ENCODE measurements around the gene TUBA4A. TPM values are rescaled to one million over a fixed set of nuclear protein-coding genes. Genes with fewer than 3 reads are reported as not detected.
A peak's percentile ranks its signal among the peaks of the same experiment; 100 is the strongest.

TUBA4A gene
- total RNA-seq = 245 TPM
- polyA plus RNA-seq = 100 to 1,000 TPM; 217 to 323 (median 270) TPM

DNA sequence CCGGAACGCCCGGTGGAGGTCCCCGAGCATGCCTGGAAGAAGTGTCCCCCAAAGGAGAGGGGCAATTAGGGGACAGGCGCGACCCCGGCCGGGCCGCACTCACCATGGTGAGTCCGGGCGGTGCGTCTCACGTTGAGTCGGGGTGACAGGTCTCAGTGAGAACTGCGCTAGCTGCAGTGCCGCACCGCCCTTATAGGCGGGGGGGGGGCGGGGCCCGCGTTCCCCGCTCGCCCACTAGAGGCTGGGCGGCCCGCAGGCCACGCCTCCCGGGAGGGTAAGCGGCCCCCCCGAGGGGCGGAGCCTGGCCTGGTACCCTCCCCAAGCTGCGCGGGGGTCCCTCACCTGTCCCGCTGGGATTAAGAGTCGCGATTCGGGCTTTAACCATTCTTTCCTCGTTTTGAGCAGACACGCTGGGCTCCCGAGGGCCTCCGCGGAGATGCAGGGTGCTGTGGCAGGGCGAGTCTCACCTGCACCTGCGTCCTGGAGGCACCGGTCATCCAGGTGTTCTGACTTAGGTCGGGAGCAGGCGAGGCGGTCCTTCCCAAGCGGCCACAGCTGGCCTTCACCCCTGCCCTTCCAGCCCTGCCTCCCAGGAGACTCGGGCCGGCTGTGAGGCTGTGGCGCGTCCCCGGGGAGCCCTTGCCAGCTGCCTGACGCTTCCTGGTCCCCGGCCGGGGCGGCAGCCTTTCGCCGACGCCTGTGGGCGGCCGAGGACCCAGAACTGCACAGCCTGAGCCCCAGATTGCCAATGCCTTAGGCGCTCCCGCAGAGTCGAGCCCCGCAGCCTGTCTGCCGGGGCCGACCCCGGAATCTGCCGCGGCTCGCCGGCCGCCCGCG, at the start of gene TUBA4A:
TSS of gene TUBA4A (minus strand) at position 166 of the 837 bp plus-strand sequence. CDS start at position 106, 60 bp downstream.
- peaks cover 30% of the 10 kb centered on the region for H3K36me3 ChIP-seq (ENCODE audit: control insufficient read depth, insufficient read depth, low read length)
- peak within 1 kb of the TSS; percentile 93 for H3K27ac ChIP-seq (ENCODE audit: insufficient read depth, low read length, poor library complexity, severe bottlenecking)
- Mint-ChIP-seq H3K4me3 (peak within 1 kb of the TSS; percentile 96 to 100 (median 98)), H3K27me3 (peaks cover 10% of the 10 kb centered on the region), H3K9me3 (peaks cover 0 to 2% (median 0%) of the 10 kb centered on the region in 7 donors), H3K36me3 (peaks cover 27% of the 10 kb centered on the region), H3K4me1 (peaks cover 11 to 51% (median 38%) of the 10 kb centered on the region in 4 donors), H3K27ac (peak within 1 kb of the TSS; percentile 87 to 98 (median 97))
- peaks cover 42% of the 10 kb centered on the region for H3K4me1 ChIP-seq (ENCODE audit: control insufficient read depth, insufficient read depth, low read length, poor library complexity, severe bottlenecking)
- DNase-seq (peak; percentile 91 to 92 (median 91)), ATAC-seq (ENCODE audit: low read depth in 2 of 2) (peak; percentile 82 to 85)
- no peaks in the 10 kb centered on the region for H3K9me3 ChIP-seq (ENCODE audit: control insufficient read depth in 2 of 2, low read length in 2 of 2)
- no peaks in the 10 kb centered on the region for H3K27me3 ChIP-seq (ENCODE audit: control insufficient read depth, insufficient read depth, low read length)
- peak within 1 kb of the TSS; percentile 94 for H3K4me3 ChIP-seq (ENCODE audit: low read depth, low read length)

DNA sequence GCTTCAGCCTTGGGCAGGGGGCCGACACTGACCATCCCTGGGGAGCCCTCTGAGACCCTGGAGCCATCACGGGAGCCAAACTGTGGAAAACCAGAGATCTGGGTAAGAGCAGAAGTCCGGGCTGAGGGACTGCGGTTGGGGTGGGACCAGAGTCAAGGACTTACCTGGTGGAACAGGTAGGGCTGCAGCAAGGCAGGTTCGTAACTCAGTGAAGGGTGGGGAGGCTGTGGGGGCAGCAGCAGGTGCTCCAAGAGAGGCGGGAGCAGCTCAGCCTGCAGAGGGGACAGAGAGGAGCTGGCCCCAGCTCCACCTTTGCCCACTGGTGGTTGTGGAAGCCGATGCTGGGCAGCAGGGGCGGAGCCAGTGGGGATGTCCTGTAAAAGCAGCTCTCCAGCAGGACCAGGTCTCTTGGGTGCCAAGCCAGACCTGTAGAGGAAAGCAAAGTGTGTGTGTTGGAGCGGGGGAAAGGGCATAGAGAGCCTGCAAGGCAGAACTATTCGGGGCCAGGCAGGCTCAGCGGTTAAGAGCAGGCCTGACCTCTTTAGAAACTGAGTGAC, 48.8 kb upstream of the TUBA4A start:
- peaks cover 4% of the 10 kb centered on the region for H3K4me1 ChIP-seq (ENCODE audit: control insufficient read depth, insufficient read depth, low read length, poor library complexity, severe bottlenecking)
- Mint-ChIP-seq H3K27ac (no peak overlapping the region), H3K27me3 (peaks cover 76% of the 10 kb centered on the region), H3K4me1 (peaks cover 0 to 11% (median 0%) of the 10 kb centered on the region in 4 donors), H3K4me3 (no peak overlapping the region), H3K9me3 (peaks cover 0 to 6% (median 0%) of the 10 kb centered on the region in 7 donors), H3K36me3 (no peaks in the 10 kb centered on the region)
- peaks cover 8% of the 10 kb centered on the region for H3K27me3 ChIP-seq (ENCODE audit: control insufficient read depth, insufficient read depth, low read length)
- H3K27ac ChIP-seq (ENCODE audit: insufficient read depth, low read length, poor library complexity, severe bottlenecking) = no peak overlapping the region
- no peaks in the 10 kb centered on the region for H3K36me3 ChIP-seq (ENCODE audit: control insufficient read depth, insufficient read depth, low read length)
- H3K4me3 ChIP-seq (ENCODE audit: low read depth, low read length) = no peak overlapping the region
- DNase-seq (no peak), ATAC-seq (ENCODE audit: low read depth in 2 of 2) (no peak)
- H3K9me3 ChIP-seq (ENCODE audit: control insufficient read depth in 2 of 2, low read length in 2 of 2) = no peaks in the 10 kb centered on the region

DNA sequence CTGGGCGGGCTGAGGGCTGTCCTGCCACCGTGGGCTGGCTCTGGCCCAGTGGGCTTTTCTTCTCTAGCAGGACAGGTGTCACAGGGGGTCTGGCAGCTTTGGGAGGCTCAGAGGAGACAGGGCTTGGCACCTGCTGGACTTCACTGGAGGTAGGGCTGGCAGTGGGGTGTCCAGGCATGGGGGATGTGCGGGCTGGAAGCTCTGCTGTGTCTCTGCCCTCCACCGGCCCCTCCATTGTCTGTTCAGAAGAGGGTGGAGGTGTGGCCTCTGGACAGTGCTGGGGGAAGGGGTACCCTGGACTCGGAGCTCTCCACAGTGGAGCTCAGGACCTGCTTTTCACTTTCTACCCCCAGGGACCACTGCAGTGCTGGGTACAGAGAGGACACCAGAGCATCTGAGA, 46.3 kb upstream of the TUBA4A start:
- Mint-ChIP-seq H3K27me3 (peaks cover 62% of the 10 kb centered on the region), H3K36me3 (no peaks in the 10 kb centered on the region), H3K27ac (peak overlapping the region in 1 of 3 donors; percentile 77), H3K4me1 (peaks cover 0 to 24% (median 5%) of the 10 kb centered on the region in 4 donors), H3K9me3 (peaks cover 0 to 1% (median 0%) of the 10 kb centered on the region in 7 donors), H3K4me3 (no peak overlapping the region)
- Histone ChIP-seq H3K36me3 (ENCODE audit: control insufficient read depth, insufficient read depth, low read length) (no peaks in the 10 kb centered on the region), H3K4me3 (ENCODE audit: low read depth, low read length) (no peak overlapping the region), H3K4me1 (ENCODE audit: control insufficient read depth, insufficient read depth, low read length, poor library complexity, severe bottlenecking) (peaks cover 6% of the 10 kb centered on the region), H3K27ac (ENCODE audit: insufficient read depth, low read length, poor library complexity, severe bottlenecking) (no peak overlapping the region), H3K9me3 (ENCODE audit: control insufficient read depth in 2 of 2, low read length in 2 of 2) (no peaks in the 10 kb centered on the region), H3K27me3 (ENCODE audit: control insufficient read depth, insufficient read depth, low read length) (peaks cover 6% of the 10 kb centered on the region)
- ATAC-seq (ENCODE audit: low read depth in 2 of 2) (no peak), DNase-seq (no peak)

DNA sequence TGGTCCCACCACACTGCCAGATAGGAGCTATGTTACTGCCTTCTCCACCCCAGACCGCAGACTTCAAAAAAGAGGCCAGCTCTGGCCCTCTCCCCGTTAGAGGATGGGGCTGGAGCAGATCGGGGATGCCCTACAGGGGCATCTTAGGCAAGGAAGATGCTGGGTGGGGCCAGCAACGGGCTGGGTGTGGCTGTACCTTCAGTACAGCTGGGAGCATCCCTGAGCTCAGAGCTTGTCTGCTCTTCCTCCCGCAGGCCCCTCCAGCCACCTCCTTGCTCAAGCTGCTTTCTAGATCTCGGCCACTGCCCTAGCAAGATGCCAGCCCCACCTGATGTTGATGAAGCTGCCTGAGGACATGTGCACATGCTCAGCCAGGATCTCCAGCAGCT, 45.6 kb upstream of the TUBA4A start:
- Mint-ChIP-seq H3K9me3 (no peaks in the 10 kb centered on the region), H3K4me3 (no peak overlapping the region), H3K4me1 (peaks cover 0 to 26% (median 5%) of the 10 kb centered on the region in 4 donors), H3K36me3 (no peaks in the 10 kb centered on the region), H3K27ac (no peak overlapping the region), H3K27me3 (peaks cover 56% of the 10 kb centered on the region)
- H3K36me3 ChIP-seq (ENCODE audit: control insufficient read depth, insufficient read depth, low read length) = no peaks in the 10 kb centered on the region
- ATAC-seq (ENCODE audit: low read depth in 2 of 2) (no peak), DNase-seq (no peak)
- no peak overlapping the region for H3K27ac ChIP-seq (ENCODE audit: insufficient read depth, low read length, poor library complexity, severe bottlenecking)
- no peak overlapping the region for H3K4me3 ChIP-seq (ENCODE audit: low read depth, low read length)
- peaks cover 13% of the 10 kb centered on the region for H3K4me1 ChIP-seq (ENCODE audit: control insufficient read depth, insufficient read depth, low read length, poor library complexity, severe bottlenecking)
- H3K9me3 ChIP-seq (ENCODE audit: control insufficient read depth in 2 of 2, low read length in 2 of 2) = no peaks in the 10 kb centered on the region
- peaks cover 4% of the 10 kb centered on the region for H3K27me3 ChIP-seq (ENCODE audit: control insufficient read depth, insufficient read depth, low read length)

DNA sequence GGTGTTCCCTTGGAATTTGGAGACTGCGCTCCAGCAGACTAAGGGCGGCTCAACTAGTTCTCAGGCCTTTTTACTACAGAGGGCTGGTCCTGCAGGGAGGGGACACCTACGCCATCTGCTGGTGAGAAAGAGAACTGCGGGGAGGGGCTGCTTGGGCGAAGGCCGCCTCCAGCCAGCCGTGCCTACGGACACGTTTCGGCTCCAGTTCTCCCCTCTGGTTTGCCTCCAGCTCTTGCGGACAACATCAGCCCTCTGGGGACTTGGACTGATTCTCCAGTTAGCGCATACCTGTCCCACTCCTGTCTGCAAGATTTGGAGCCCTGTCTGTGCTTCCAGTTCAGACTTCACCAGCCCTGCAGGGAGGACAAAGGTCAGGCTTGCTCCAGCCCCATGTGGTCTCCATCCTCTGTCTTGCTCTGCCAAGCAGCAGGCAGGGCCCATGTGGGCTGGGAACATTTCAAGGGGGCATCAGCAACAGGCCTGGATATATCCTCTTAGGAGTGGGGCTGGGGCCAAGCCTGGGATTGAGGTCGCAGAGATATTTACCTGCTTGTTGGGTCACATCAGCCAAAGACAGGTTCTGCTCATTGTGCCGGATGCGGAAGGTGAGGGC, 45.1 kb upstream of the TUBA4A start:
- H3K27me3 Mint-ChIP-seq = peaks cover 54% of the 10 kb centered on the region
- peak; percentile 54 to 57 for ATAC-seq (ENCODE audit: low read depth in 2 of 2)
- no peak overlapping the region for H3K27ac Mint-ChIP-seq

DNA sequence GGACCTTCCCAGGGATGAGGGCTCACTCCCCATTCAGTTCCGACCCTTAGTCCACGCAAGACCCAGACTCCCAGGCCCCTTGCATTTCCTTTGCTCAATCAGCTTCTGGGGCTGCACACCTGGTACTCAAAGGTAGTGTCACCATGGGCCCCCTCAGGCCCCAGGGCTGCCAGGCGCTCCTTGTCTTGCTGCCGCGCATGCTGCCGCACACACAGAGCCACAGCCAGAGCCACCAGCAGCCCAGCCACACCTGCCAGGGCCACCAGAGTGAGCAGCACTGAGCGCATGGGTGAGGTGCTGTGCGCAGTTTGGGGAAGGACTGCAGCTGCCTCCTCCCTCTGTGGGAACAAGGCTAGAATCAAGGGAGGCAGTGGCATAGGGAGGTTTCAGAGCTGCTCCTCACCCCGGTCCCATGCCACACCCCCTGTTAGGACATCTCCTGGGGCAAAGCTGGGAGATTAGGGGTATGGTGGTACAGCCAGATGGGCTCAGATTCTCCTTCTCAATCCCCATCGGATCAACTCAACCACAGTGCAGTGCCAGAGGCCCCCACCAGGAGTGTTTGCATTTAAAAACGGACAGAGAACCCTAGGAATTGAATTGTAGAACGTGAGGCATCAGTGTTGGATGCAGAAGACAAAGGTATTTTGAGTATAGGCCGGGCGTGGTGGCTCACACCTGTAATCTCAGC, 44.2 kb upstream of the TUBA4A start:
- H3K9me3 Mint-ChIP-seq = no peaks in the 10 kb centered on the region
- H3K36me3 Mint-ChIP-seq = no peaks in the 10 kb centered on the region
- no peak overlapping the region for H3K27ac Mint-ChIP-seq
- ATAC-seq (ENCODE audit: low read depth in 2 of 2) (no peak), DNase-seq (no peak)
- Histone ChIP-seq H3K4me3 (ENCODE audit: low read depth, low read length) (no peak overlapping the region), H3K36me3 (ENCODE audit: control insufficient read depth, insufficient read depth, low read length) (no peaks in the 10 kb centered on the region), H3K27ac (ENCODE audit: insufficient read depth, low read length, poor library complexity, severe bottlenecking) (no peak overlapping the region), H3K9me3 (ENCODE audit: control insufficient read depth in 2 of 2, low read length in 2 of 2) (no peaks in the 10 kb centered on the region), H3K27me3 (ENCODE audit: control insufficient read depth, insufficient read depth, low read length) (peaks cover 2% of the 10 kb centered on the region), H3K4me1 (ENCODE audit: control insufficient read depth, insufficient read depth, low read length, poor library complexity, severe bottlenecking) (peaks cover 16% of the 10 kb centered on the region)
- H3K4me1 Mint-ChIP-seq = peaks cover 0 to 29% (median 5%) of the 10 kb centered on the region in 4 donors
- peak overlapping the region in 1 of 4 donors; percentile 16 for H3K4me3 Mint-ChIP-seq
- H3K27me3 Mint-ChIP-seq = peaks cover 51% of the 10 kb centered on the region

More for the DNA sequence above, 45.1 kb upstream of the TUBA4A start:
- Histone ChIP-seq H3K9me3 (ENCODE audit: control insufficient read depth in 2 of 2, low read length in 2 of 2) (no peaks in the 10 kb centered on the region), H3K27me3 (ENCODE audit: control insufficient read depth, insufficient read depth, low read length) (peaks cover 4% of the 10 kb centered on the region), H3K4me3 (ENCODE audit: low read depth, low read length) (no peak overlapping the region), H3K27ac (ENCODE audit: insufficient read depth, low read length, poor library complexity, severe bottlenecking) (no peak overlapping the region), H3K36me3 (ENCODE audit: control insufficient read depth, insufficient read depth, low read length) (no peaks in the 10 kb centered on the region), H3K4me1 (ENCODE audit: control insufficient read depth, insufficient read depth, low read length, poor library complexity, severe bottlenecking) (peaks cover 16% of the 10 kb centered on the region)
- no peak overlapping the region for H3K4me3 Mint-ChIP-seq
- peaks cover 0 to 29% (median 5%) of the 10 kb centered on the region in 4 donors for H3K4me1 Mint-ChIP-seq
- no peaks in the 10 kb centered on the region for H3K9me3 Mint-ChIP-seq
- no peaks in the 10 kb centered on the region for H3K36me3 Mint-ChIP-seq
- peak; percentile 76 to 84 (median 77) for DNase-seq

DNA sequence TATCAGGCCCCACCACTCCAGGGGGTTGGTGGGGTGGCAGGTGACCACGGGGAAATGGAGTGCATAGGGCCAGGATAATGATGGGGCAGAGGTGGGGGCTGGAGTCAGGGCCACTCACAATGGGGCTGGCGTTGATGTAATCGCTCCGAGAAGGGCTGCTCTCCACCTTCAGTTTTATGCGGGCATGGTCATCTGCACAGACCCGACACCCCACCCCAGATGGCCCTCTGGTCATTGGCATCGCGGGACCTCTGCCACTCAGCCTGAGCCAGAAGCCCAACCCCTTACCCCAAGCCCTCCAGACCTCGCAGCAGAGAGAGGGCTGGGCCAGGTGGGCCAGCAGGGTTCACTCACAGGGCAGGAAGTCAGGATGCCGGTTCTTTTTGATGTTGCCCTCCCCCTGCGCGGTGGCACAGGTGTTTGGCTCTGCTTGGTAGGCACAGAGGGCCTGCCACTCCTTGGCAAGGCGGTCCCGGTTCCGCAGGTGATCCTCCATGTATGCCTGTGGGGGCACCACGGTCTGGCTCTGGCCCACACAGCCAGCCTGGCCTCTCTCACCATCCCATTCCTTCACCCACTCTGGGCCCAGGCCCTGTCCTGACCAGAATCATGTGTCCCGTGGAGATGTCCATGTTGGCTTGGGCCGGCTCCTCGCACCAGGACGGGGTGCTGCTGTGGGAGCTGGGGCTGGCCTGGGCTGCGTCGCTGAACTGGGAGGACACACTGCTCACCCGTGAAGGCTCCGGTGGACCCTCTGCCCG, 43.1 kb upstream of the TUBA4A start:
- no peaks in the 10 kb centered on the region for H3K36me3 ChIP-seq (ENCODE audit: control insufficient read depth, insufficient read depth, low read length)
- no peak for ATAC-seq (ENCODE audit: low read depth in 2 of 2)
- H3K27me3 ChIP-seq (ENCODE audit: control insufficient read depth, insufficient read depth, low read length) = peaks cover 2% of the 10 kb centered on the region
- no peak overlapping the region for H3K4me3 ChIP-seq (ENCODE audit: low read depth, low read length)
- Mint-ChIP-seq H3K27me3 (peaks cover 46% of the 10 kb centered on the region), H3K27ac (no peak overlapping the region), H3K4me3 (no peak overlapping the region), H3K9me3 (no peaks in the 10 kb centered on the region), H3K4me1 (peaks cover 0 to 29% (median 5%) of the 10 kb centered on the region in 4 donors), H3K36me3 (no peaks in the 10 kb centered on the region)
- peaks cover 16% of the 10 kb centered on the region for H3K4me1 ChIP-seq (ENCODE audit: control insufficient read depth, insufficient read depth, low read length, poor library complexity, severe bottlenecking)
- no peaks in the 10 kb centered on the region for H3K9me3 ChIP-seq (ENCODE audit: control insufficient read depth in 2 of 2, low read length in 2 of 2)
- H3K27ac ChIP-seq (ENCODE audit: insufficient read depth, low read length, poor library complexity, severe bottlenecking) = no peak overlapping the region
- DNase-seq = peak in 1 of 3 donors; percentile 17
